NB4 (cell line): ENCODE data around the gene FBL.

Experiments used
- DNase-seq: peaks from one replicate; pipeline ENCODE4 v3.0.0; 2010; ENCODE audit warnings: low read depth
- H3K4me3 ChIP-seq: one replicate; pipeline ENCODE4 v1.5.1; 2011; ENCODE audit warnings: mild to moderate bottlenecking, low read depth, low read length, moderate library complexity
- MAX ChIP-seq: IDR thresholded peaks from 2 replicates; pipeline ENCODE4 v1.6.1; 2011; ENCODE audit warnings: low read depth, low read length
- MYC ChIP-seq: IDR thresholded peaks from 2 replicates; pipeline ENCODE4 v1.6.1; 2011; ENCODE audit warnings: low read depth, low read length
- POLR2A ChIP-seq: IDR thresholded peaks from 2 replicates; pipeline ENCODE4 v1.6.1; 2011; ENCODE audit warnings: mild to moderate bottlenecking; ENCODE audit not compliant: insufficient read length; ENCODE audit errors: extremely low read depth
- TF ChIP-seq, protein P1 (sequence below): IDR thresholded peaks from one replicate; pipeline ENCODE4 v1.5.1; 2012; ENCODE audit warnings: low read depth, low read length

FBL gene

GRCh38 chr19:39796000-39796498 is 50.1 kb downstream of the FBL start:
- DNase-seq = no peak
- TF ChIP-seq POLR2A (no peak), MAX (no peak), MYC (no peak)
- TF ChIP-seq, protein P1, sequence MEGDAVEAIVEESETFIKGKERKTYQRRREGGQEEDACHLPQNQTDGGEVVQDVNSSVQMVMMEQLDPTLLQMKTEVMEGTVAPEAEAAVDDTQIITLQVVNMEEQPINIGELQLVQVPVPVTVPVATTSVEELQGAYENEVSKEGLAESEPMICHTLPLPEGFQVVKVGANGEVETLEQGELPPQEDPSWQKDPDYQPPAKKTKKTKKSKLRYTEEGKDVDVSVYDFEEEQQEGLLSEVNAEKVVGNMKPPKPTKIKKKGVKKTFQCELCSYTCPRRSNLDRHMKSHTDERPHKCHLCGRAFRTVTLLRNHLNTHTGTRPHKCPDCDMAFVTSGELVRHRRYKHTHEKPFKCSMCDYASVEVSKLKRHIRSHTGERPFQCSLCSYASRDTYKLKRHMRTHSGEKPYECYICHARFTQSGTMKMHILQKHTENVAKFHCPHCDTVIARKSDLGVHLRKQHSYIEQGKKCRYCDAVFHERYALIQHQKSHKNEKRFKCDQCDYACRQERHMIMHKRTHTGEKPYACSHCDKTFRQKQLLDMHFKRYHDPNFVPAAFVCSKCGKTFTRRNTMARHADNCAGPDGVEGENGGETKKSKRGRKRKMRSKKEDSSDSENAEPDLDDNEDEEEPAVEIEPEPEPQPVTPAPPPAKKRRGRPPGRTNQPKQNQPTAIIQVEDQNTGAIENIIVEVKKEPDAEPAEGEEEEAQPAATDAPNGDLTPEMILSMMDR = no peak
- no peak overlapping the region for H3K4me3 ChIP-seq

- no peak overlapping the region for H3K4me3 ChIP-seq
- DNase-seq = peak; percentile 15
- TF ChIP-seq MAX (no peak), MYC (no peak), POLR2A (no peak)
- TF ChIP-seq, protein P1 = no peak
Observed at GRCh38 chr19:39795001-39795400, 51.2 kb downstream of the FBL start.

DNA sequence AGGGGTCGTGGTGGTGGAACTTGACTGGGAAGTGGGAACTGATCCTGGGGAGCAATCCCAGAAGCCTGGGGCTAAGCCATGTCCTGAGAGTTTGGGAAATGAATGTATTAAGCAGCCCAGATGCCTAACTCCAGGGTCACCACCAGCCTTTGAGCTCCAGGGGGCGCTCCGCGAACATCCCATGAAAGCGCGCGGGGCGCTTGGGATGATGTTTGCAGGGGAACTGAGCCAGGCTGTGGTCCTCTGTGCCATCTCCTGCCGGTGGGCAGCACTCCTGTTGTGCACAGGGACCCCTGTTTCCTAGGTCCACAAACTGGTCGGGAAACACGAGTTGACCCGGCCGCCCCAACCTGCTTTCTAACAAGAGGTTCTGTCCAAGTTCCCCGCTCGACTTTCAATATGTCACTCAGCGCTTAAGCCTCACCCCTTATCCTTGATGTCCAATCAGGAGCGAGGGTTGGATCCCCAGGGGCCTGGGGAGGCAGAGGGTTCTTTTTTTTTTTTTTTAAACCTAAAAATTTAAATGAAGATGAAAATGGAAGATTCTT is 53.1 kb downstream of the FBL start:
- no peak for TF ChIP-seq MYC
- TF ChIP-seq, protein P1 = peak; percentile 80
- no peak for TF ChIP-seq MAX
- no peak for TF ChIP-seq POLR2A
- peak; percentile 58 for DNase-seq
- H3K4me3 ChIP-seq = no peak overlapping the region

GRCh38 chr19:39788244-39788643 is 57.9 kb downstream of the FBL start:
- TF ChIP-seq, protein P1 = no peak
- no peak for TF ChIP-seq MAX
- no peak for TF ChIP-seq POLR2A
- TF ChIP-seq MYC = no peak
- DNase-seq = no peak
- H3K4me3 ChIP-seq = no peak overlapping the region
